ENCODE measurements around the gene TMC4. TPM values are rescaled to one million over a fixed set of nuclear protein-coding genes. Genes with fewer than 3 reads are reported as not detected.
A peak's percentile ranks its signal among the peaks of the same experiment; 100 is the strongest.
"Not testable (repeated sequence)": the region's sequence is repeated elsewhere in the genome, so short reads cannot be mapped to it uniquely, and the experiment has no call there.

Gene TMC4
- total RNA-seq, 2 donors from 2014 or later = 1.0 to 1.1 TPM

DNA sequence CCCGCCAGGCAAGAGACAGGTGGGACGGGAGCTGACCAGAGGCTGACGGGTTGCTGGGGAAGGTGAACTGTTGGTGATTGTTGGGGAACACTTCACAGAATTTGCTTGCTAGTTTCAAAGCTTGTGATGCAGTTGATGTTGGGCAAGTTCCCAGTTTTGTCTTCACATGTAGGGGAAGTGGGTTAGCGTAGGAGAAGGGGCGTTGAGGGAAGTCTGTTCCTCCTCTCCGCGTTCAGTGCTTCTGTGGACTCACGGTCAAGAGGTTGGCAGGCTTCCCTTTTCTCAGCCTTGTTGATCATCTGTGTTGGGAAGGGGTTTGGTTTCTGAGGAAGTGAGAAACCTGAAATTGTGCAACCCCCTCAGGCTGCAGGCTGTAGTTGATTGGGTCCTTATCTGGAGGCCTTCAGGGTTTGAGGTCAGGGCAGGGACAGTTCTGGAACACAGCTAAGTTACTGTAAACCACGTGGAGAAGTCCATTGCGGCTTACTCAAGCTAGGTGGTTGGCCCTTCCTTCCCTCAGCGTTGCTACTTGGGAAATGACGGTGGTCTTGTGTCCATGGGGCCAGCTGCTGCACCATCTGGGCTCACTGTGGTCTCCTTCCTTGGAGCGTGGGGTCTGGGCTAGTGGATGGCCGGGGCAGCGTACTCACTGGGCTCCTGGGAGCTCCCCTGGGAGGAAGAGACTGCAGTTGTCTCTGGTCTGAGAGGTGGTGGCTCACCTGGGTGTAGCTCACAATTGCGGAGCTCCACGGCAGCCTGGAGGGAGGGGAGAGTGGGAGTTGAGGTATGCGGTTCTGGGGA lies 35.2 kb upstream of the TMC4 start:
- Mint-ChIP-seq H3K36me3 (ENCODE audit: low read depth) (peaks cover 91% of the 10 kb centered on the region), H3K4me3 (peak overlapping the region; percentile 91), H3K27me3 (no peaks in the 10 kb centered on the region), H3K9me3 (no peaks in the 10 kb centered on the region), H3K27ac (peak overlapping the region; percentile 73), H3K4me1 (peaks cover 45% of the 10 kb centered on the region)
- ATAC-seq (replicated peaks) = peak; percentile 5

DNA sequence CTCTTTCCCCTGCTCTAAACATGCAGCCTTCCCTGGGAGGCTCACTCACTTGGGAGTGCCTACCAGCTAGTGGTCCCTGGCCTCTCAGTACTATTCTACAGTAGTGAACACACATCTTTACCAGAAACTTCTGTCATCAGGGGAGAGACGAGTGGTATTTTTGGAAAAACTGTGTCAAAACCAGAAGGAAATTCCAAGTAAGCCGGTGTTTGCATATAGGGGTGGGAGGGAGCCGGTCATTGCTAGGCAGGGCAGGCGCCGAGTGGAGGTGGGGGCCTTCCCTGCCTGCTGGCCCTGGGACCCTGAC lies 34.7 kb upstream of the TMC4 start:
- no peaks in the 10 kb centered on the region for H3K27me3 Mint-ChIP-seq
- H3K9me3 Mint-ChIP-seq = no peaks in the 10 kb centered on the region
- peaks cover 50% of the 10 kb centered on the region for H3K4me1 Mint-ChIP-seq
- peak overlapping the region; percentile 91 for H3K4me3 Mint-ChIP-seq
- H3K36me3 Mint-ChIP-seq (ENCODE audit: low read depth) = peaks cover 91% of the 10 kb centered on the region
- peak overlapping the region; percentile 73 for H3K27ac Mint-ChIP-seq
- peak; percentile 23 for ATAC-seq (replicated peaks)

DNA sequence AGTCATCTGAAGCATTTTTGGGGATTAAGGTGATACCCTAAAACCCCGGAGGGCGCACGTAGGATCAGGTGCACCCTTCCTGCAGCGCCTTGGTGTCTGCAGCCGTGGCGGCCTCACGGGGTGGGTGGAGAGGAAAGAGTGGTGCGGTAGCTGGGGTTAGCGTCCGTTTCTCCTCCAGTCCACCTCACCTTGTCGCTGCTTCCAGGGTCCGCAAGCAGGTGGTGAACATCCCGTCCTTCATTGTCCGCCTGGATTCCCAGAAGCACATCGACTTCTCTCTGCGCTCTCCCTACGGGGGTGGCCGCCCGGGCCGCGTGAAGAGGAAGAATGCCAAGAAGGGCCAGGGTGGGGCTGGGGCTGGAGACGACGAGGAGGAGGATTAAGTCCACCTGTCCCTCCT lies 34.2 kb upstream of the TMC4 start:
- not testable (repeated sequence) for H3K27me3 Mint-ChIP-seq; ATAC-seq (replicated peaks); H3K9me3 Mint-ChIP-seq
- Mint-ChIP-seq H3K36me3 (ENCODE audit: low read depth) (peaks cover 91% of the 10 kb centered on the region), H3K27ac (peak overlapping the region; percentile 73), H3K4me1 (peaks cover 53% of the 10 kb centered on the region), H3K4me3 (peak overlapping the region; percentile 91)

DNA sequence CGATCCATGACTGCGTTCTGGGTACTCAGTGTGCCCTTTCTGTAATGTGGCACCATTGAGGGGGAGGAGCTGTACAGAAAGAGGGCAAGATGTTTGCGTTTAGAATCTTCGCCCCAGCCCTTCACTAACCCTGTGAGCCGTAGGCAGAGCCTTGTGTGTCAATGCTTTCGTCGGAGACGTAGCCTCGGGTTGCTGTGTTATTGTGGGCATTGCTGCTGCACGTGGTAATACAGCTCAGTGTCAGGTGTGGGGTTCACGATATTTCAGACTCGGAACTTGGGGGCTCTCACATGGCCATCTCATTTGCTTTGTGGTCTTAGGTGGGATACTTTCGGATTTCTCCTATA lies 33.8 kb upstream of the TMC4 start:
- H3K4me1 Mint-ChIP-seq = peaks cover 53% of the 10 kb centered on the region
- H3K4me3 Mint-ChIP-seq = peak overlapping the region; percentile 91
- no peaks in the 10 kb centered on the region for H3K27me3 Mint-ChIP-seq
- no peaks in the 10 kb centered on the region for H3K9me3 Mint-ChIP-seq
- peaks cover 92% of the 10 kb centered on the region for H3K36me3 Mint-ChIP-seq (ENCODE audit: low read depth)
- peak overlapping the region; percentile 73 for H3K27ac Mint-ChIP-seq
- no peak for ATAC-seq (replicated peaks)

DNA sequence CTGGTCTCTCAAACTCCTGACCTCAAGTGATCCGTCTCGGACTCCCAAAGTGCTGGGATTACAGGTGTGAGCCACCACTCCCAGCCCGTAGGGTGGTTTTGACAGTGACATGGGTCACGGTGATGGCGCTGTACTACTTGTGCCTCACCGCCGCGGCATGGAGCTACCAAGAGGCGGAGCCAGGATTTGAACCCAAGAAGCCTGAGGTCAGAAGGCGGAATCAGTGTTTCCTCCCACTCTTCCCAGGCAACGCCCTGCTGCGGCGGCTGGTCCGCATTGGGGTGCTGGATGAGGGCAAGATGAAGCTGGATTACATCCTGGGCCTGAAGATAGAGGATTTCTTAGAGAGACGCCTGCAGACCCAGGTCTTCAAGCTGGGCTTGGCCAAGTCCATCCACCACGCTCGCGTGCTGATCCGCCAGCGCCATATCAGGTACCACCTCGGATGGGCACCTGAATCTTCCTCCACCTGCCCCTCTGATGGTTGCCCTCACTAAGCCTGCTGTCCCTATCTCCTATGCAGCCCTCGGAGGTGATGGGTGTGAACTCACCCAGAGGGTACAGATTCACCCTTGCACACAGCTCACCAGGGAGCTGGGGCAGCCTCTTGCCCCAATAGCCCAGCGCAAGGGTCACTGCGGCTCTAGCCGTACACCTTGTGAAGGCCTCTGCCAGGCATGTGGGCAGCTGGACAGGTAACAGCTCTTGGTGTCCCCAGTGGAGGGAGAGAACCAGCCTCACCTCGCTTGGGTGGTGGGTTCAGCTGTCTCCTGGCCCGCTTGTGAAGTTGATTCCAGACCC lies 33.3 kb upstream of the TMC4 start:
- Mint-ChIP-seq H3K36me3 (ENCODE audit: low read depth) (peaks cover 94% of the 10 kb centered on the region), H3K4me3 (peak overlapping the region; percentile 91), H3K9me3 (no peaks in the 10 kb centered on the region), H3K27me3 (no peaks in the 10 kb centered on the region), H3K27ac (no peak overlapping the region), H3K4me1 (peaks cover 51% of the 10 kb centered on the region)
- no peak for ATAC-seq (replicated peaks)

DNA sequence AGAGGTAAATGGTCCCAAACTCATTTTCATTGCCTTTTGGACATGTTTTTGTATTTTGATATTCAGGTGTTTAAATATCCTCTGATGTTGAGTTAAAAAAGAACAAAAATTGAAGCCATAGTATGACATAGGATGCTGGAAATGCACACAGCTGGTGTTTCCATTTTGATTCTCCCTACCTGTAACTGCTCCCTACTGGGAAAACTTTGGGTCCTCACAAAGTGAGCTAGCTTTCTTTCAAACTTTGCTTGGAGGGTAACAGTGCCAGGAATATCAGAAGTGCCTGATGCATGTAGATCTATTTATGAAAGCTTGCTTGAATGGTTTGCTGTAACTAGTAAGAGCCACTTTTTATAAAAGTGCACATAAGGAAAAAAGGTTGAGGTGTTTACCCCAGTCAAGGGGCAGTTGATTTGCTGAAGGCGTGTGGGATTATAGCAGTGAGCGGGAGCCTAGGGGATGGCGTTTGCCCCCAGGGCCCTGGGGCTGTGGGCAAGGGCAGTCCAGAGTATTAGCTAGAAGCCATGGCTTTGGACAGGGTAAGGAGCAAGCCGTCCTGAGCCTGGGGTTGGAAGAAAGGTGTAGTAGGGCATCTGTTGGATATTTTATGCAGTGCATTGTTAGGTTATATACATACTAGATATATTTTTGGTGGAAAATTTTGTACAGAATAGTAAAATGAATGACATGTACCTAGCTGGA lies 32.0 kb upstream of the TMC4 start:
- H3K27me3 Mint-ChIP-seq = no peaks in the 10 kb centered on the region
- peak overlapping the region; percentile 91 for H3K4me3 Mint-ChIP-seq
- peaks cover 90% of the 10 kb centered on the region for H3K36me3 Mint-ChIP-seq (ENCODE audit: low read depth)
- peak overlapping the region; percentile 51 for H3K27ac Mint-ChIP-seq
- H3K9me3 Mint-ChIP-seq = no peaks in the 10 kb centered on the region
- ATAC-seq (replicated peaks) = no peak
- H3K4me1 Mint-ChIP-seq = peaks cover 41% of the 10 kb centered on the region

DNA sequence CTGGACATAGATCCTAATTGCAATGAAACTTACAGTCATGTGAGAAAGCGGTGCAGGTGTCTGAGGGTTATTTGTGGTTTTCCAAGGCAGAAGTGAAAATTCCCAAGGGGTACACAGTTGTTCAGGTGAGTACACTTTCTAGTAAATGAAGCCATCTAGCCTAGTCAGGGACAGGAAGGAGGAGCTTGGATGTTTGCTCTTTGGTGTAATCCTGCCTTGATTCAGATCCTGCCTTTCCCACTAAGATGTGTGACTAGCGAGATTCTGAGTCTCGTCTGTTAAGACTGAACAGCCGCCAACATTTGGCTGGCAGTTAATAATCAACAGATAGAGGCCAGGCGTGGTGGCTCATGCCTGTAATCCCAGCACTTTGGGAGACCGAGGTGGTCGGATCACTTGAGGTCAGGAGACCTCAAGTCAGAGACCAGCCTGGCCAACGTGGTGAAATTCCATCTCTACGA lies 30.2 kb upstream of the TMC4 start:
- Mint-ChIP-seq H3K27ac (peak overlapping the region; percentile 99), H3K36me3 (ENCODE audit: low read depth) (peaks cover 78% of the 10 kb centered on the region), H3K4me1 (peaks cover 33% of the 10 kb centered on the region), H3K4me3 (peak overlapping the region; percentile 91), H3K9me3 (no peaks in the 10 kb centered on the region), H3K27me3 (no peaks in the 10 kb centered on the region)
- no peak for ATAC-seq (replicated peaks)

DNA sequence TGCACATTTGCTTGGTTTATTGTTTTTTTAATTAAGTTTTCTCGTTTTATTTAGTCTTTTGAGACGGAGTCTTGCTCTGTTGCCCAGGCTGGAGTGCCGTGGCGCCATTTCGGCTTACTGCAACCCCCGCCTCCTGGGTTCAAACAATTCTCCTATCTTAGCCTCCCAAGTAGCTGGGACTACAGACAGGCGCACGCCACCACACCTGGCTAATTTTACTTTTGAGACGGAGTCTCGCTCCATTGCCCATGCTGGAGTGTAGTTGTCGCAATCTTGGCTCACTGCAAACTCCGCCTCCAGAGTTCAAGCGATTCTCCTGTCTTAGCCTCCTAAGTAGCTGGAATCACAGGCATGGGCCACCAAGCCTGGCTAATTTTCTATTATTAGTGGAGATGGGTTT lies 29.0 kb upstream of the TMC4 start:
- H3K27ac Mint-ChIP-seq = peak overlapping the region; percentile 99
- H3K27me3 Mint-ChIP-seq = no peaks in the 10 kb centered on the region
- peaks cover 70% of the 10 kb centered on the region for H3K36me3 Mint-ChIP-seq (ENCODE audit: low read depth)
- no peaks in the 10 kb centered on the region for H3K9me3 Mint-ChIP-seq
- ATAC-seq (replicated peaks) = no peak
- H3K4me3 Mint-ChIP-seq = peak overlapping the region; percentile 91
- peaks cover 22% of the 10 kb centered on the region for H3K4me1 Mint-ChIP-seq

DNA sequence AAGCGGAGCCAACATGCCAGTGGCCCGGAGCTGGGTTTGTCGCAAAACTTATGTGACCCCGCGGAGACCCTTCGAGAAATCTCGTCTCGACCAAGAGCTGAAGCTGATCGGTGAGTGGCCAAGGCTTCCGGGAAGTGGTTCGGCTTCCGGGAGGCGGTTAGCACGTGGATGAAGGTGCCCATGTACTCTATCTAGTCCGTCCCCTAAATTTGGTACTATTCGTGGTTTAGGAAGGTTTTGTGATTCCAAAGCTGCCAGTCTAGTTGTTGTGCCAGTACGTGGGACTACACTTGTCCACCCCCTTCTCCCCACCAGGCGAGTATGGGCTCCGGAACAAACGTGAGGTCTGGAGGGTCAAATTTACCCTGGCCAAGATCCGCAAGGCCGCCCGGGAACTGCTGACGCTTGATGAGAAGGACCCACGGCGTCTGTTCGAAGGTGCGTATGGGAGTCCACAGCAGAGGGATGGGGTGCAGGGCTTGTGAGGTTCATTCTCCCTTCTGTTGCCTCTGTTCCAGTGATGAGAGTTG lies 28.3 kb upstream of the TMC4 start:
- H3K36me3 Mint-ChIP-seq (ENCODE audit: low read depth) = peaks cover 64% of the 10 kb centered on the region
- H3K9me3 Mint-ChIP-seq = no peaks in the 10 kb centered on the region
- H3K4me3 Mint-ChIP-seq = peak overlapping the region; percentile 91
- ATAC-seq (replicated peaks) = no peak
- peak overlapping the region; percentile 99 for H3K27ac Mint-ChIP-seq
- H3K27me3 Mint-ChIP-seq = no peaks in the 10 kb centered on the region
- H3K4me1 Mint-ChIP-seq = peaks cover 22% of the 10 kb centered on the region

DNA sequence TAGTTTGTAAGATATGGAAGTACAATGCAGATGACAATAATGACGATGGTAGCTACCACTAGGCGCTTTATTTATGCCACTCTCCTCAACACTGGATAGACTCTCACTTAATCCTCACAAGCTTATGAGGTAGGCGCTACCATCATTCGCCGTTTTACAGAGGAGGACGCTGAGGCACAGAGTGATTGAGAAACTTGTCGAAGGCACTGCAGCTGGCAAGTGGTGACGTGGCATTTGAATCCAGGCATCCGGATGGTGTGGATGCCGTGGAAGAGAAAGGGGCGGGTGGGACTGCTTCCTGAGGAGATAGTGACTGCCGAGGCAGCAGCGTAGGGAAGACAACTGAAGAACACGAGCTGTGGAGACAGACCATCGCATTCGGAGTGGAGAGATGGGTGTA lies 26.4 kb upstream of the TMC4 start:
- Mint-ChIP-seq H3K27me3 (no peaks in the 10 kb centered on the region), H3K36me3 (ENCODE audit: low read depth) (peaks cover 61% of the 10 kb centered on the region), H3K27ac (peak overlapping the region; percentile 99), H3K4me1 (peaks cover 11% of the 10 kb centered on the region), H3K4me3 (peak overlapping the region; percentile 91), H3K9me3 (no peaks in the 10 kb centered on the region)
- ATAC-seq (replicated peaks) = no peak

DNA sequence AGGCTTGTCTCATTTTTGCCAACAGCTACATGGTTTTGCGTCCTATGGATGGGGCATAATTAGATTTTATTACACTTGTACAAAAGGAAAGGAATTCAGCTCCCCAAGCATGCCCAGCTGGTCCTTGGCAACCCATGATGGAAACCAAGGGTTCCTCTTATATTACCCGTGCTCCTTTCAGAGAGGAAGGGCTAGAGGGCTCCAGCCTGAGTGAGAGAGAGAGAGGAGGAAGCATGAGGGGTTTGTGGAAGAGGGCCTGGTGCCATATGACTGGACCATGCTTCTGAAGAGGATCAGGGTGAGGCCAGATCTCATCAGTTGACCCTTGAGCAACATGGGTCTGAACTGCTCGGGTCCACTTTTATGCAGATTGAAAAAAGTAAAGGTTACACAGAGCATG lies 24.2 kb upstream of the TMC4 start:
- no peak for ATAC-seq (replicated peaks)
- Mint-ChIP-seq H3K36me3 (ENCODE audit: low read depth) (peaks cover 59% of the 10 kb centered on the region), H3K4me1 (no peaks in the 10 kb centered on the region), H3K27me3 (no peaks in the 10 kb centered on the region), H3K4me3 (no peak overlapping the region), H3K27ac (no peak overlapping the region), H3K9me3 (no peaks in the 10 kb centered on the region)

DNA sequence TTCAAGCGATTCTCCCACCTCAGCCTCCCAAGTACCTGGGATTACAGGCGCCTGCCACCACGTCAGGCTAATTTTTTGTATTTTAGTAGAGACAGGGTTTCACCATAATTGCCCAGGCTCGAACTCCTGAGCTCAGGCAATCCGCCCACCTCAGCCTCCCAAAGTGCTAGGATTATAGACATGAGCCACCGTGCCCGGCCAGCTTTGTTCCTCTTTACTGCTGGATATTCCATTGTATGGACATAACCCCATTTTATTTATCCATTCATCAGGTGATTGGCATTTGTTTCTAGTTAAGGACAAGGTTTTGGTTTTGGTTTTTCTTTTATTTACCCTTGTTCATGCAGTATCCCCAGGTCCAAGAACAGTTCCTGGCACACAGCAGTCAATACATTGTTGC lies 23.6 kb upstream of the TMC4 start:
- peaks cover 6% of the 10 kb centered on the region for H3K4me1 Mint-ChIP-seq
- H3K4me3 Mint-ChIP-seq = no peak overlapping the region
- no peak for ATAC-seq (replicated peaks)
- H3K27me3 Mint-ChIP-seq = no peaks in the 10 kb centered on the region
- peaks cover 59% of the 10 kb centered on the region for H3K36me3 Mint-ChIP-seq (ENCODE audit: low read depth)
- H3K27ac Mint-ChIP-seq = no peak overlapping the region
- H3K9me3 Mint-ChIP-seq = no peaks in the 10 kb centered on the region

DNA sequence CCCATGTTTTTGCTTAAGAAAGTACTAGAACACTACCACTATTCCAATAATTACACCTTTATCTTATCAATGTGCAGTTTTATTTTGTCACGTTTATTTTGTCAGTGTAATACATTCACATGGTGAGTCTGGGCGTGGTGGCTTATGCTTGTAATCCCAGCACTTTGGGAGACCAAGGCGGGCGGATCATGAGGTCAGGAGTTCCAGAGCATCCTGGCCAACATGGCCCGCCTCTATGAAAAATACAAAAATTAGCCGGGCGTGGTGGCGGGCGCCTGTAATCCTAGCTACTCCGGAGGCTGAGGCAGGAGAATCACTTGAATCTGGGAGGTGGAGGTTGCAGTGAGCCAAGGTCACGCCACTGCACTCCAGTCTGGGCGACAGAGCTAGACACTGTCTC lies 21.5 kb upstream of the TMC4 start:
- not testable (repeated sequence) for H3K9me3 Mint-ChIP-seq; H3K4me3 Mint-ChIP-seq; ATAC-seq (replicated peaks); H3K27ac Mint-ChIP-seq; H3K4me1 Mint-ChIP-seq; H3K27me3 Mint-ChIP-seq
- peaks cover 49% of the 10 kb centered on the region for H3K36me3 Mint-ChIP-seq (ENCODE audit: low read depth)

DNA sequence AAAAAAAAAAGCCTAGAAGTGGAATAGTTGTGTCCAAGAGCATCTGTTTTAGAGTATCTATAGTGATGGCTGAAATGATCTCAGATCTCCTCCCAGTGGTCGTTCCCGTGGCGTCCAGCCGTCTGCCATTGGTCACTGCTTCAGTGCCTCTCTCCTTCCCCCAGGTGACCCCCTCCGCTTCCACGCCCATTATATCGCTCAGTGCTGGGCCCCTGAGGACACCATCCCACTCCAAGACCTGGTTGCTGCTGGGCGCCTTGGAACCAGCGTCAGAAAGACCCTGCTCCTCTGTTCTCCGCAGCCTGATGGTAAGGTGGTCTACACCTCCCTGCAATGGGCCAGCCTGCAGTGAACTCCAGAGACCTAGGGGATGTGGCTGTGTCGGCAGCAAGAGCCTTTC lies 20.1 kb upstream of the TMC4 start:
- no peaks in the 10 kb centered on the region for H3K9me3 Mint-ChIP-seq
- no peak for ATAC-seq (replicated peaks)
- H3K27me3 Mint-ChIP-seq = no peaks in the 10 kb centered on the region
- no peak overlapping the region for H3K27ac Mint-ChIP-seq
- H3K36me3 Mint-ChIP-seq (ENCODE audit: low read depth) = peaks cover 50% of the 10 kb centered on the region
- H3K4me1 Mint-ChIP-seq = peaks cover 7% of the 10 kb centered on the region
- peak overlapping the region; percentile 87 for H3K4me3 Mint-ChIP-seq
